Renal cortical epithelial cell (primary cell): ENCODE results near the gene TRMT1. TPM values are rescaled to one million over a fixed set of nuclear protein-coding genes. Genes with fewer than 3 reads are reported as not detected.

Experiments
- DNase-seq: peaks from one replicate; pipeline ENCODE4 v3.0.0-alpha.2; 2011; ENCODE audit warnings: low read depth
- total RNA-seq: library from RNA; depleted of rRNA; stranded (reverse); fragments of >200 nt; gene quantifications from 2 replicates; pipeline ENCODE4 v1.2.3, GENCODE V29; 2014

Gene TRMT1
- total RNA-seq, 1 donor from 2014 or later: 32.8 TPM

GRCh38 chr19:13127051-13127450 is 10.5 kb upstream of the TRMT1 start:
- DNase-seq: no peak

GRCh38 chr19:13122980-13123957 is 6.7 kb upstream of the TRMT1 start:
- no peak for DNase-seq

GRCh38 chr19:13122275-13122878 is 5.8 kb upstream of the TRMT1 start:
- DNase-seq: no peak

GRCh38 chr19:13121551-13122274 is 5.2 kb upstream of the TRMT1 start:
- DNase-seq: peak; percentile 36

GRCh38 chr19:13120817-13121216 is 4.3 kb upstream of the TRMT1 start:
- DNase-seq: no peak

GRCh38 chr19:13120031-13120430 is 3.5 kb upstream of the TRMT1 start:
- DNase-seq: no peak

- DNase-seq: no peak
Measured at GRCh38 chr19:13119627-13120026, 3.1 kb upstream of the TRMT1 start.

- peak; percentile 22 for DNase-seq
Measured at GRCh38 chr19:13118424-13119193, 2.1 kb upstream of the TRMT1 start.

- peak; percentile 61 for DNase-seq
Measured at GRCh38 chr19:13117772-13118423, 1.4 kb upstream of the TRMT1 start, which contains the start of gene NACC1. Gene NACC1 (plus strand): TSS chr19:13118264. CDS start chr19:13135208, 16,944 bp downstream.

- DNase-seq: peak; percentile 31
Measured at GRCh38 chr19:13117176-13117771, 734 bp upstream of the TRMT1 start.

GRCh38 chr19:13115936-13116281 is 631 bp downstream of the TRMT1 start:
- no peak for DNase-seq

GRCh38 chr19:13112555-13112954 is 4.0 kb downstream of the TRMT1 start:
- no peak for DNase-seq

- no peak for DNase-seq
Measured at GRCh38 chr19:13110099-13110610, 6.4 kb downstream of the TRMT1 start.

GRCh38 chr19:13109361-13110098 is 7.0 kb downstream of the TRMT1 start:
- DNase-seq: no peak

GRCh38 chr19:13104848-13105711 is 11.5 kb downstream of the TRMT1 start:
- DNase-seq: no peak

GRCh38 chr19:13104360-13104847 is 12.1 kb downstream of the TRMT1 start:
- DNase-seq: no peak

GRCh38 chr19:13103581-13104359 is 12.8 kb downstream of the TRMT1 start:
- no peak for DNase-seq
